GM12878 (cell line): Measurements from ENCODE around the gene IL22RA2. TPM values are rescaled to one million over a fixed set of nuclear protein-coding genes. Genes with fewer than 3 reads are reported as not detected.

Experiments
- BRCA1 ChIP-seq: IDR thresholded peaks from 2 replicates; pipeline ENCODE4 v1.6.1; 2011; ENCODE audit warnings: low read depth, low read length, improper control_type of control experiment
- CBX5 ChIP-seq: sonication (generic); IDR thresholded peaks from 2 replicates; pipeline ENCODE4 v1.6.1; 2016; ENCODE audit warnings: low read depth, moderate library complexity, mild to moderate bottlenecking, inconsistent platforms
- CHD4 ChIP-seq: fragments of 200-600 bp; sonication (generic); IDR thresholded peaks from 2 replicates; pipeline ENCODE4 v1.6.1; 2016; ENCODE audit warnings: mild to moderate bottlenecking
- FOS ChIP-seq: IDR thresholded peaks from 3 replicates; pipeline ENCODE4 v1.6.1; 2011; ENCODE audit warnings: borderline replicate concordance; ENCODE audit not compliant: insufficient read length; ENCODE audit errors: extremely low read depth
- JUNB ChIP-seq: IDR thresholded peaks from 2 replicates; pipeline ENCODE4 v1.6.1; 2016; ENCODE audit warnings: antibody characterized with exemption, mild to moderate bottlenecking
- KDM1A ChIP-seq: fragments of 200-600 bp; sonication (generic); IDR thresholded peaks from 2 replicates; pipeline ENCODE4 v1.6.1; 2016; ENCODE audit warnings: borderline replicate concordance
- MTA2 ChIP-seq: fragments of 450-650 bp; IDR thresholded peaks from 2 replicates; pipeline ENCODE4 v1.6.1; 2016; ENCODE audit warnings: low read depth, mild to moderate bottlenecking, moderate library complexity
- NBN ChIP-seq: fragments of 450-650 bp; IDR thresholded peaks from 2 replicates; pipeline ENCODE4 v1.6.1; 2016
- NFIC ChIP-seq: IDR thresholded peaks from 2 replicates; pipeline ENCODE4 v1.6.1; 2012; ENCODE audit warnings: low read depth, mild to moderate bottlenecking, inconsistent platforms, low read length, moderate library complexity
- NFXL1 ChIP-seq: fragments of 450-650 bp; IDR thresholded peaks from 2 replicates; pipeline ENCODE4 v1.6.1; 2017; ENCODE audit warnings: antibody characterized with exemption, mild to moderate bottlenecking, borderline replicate concordance
- PBX3 ChIP-seq: IDR thresholded peaks from 2 replicates; pipeline ENCODE4 v1.6.1; 2011; ENCODE audit warnings: mild to moderate bottlenecking, low read depth, low read length, moderate library complexity; ENCODE audit not compliant: insufficient replicate concordance
- POU2F2 ChIP-seq: IDR thresholded peaks from 3 replicates; pipeline ENCODE4 v1.6.1; 2011; ENCODE audit warnings: low read depth, mild to moderate bottlenecking, low read length, borderline replicate concordance
- RELB ChIP-seq: fragments of 450-650 bp; IDR thresholded peaks from 2 replicates; pipeline ENCODE4 v1.6.1; 2017; ENCODE audit warnings: low read depth, mild to moderate bottlenecking, moderate library complexity
- RUNX3 ChIP-seq: IDR thresholded peaks from 2 replicates; pipeline ENCODE4 v1.6.1; 2012; ENCODE audit warnings: low read length, inconsistent platforms
- SREBF2 ChIP-seq: IDR thresholded peaks from 2 replicates; pipeline ENCODE4 v1.6.1; 2012; ENCODE audit warnings: mild to moderate bottlenecking, low read length
- polyA plus RNA-seq, 11 experiments: library from polyadenylated mRNA; depleted of rRNA in 4 of 11; unstranded in 6 of 11; stranded (reverse) in 5 of 11; fragments of >200 nt; fragmentation: Nextera tagmentation in 4 of 11; fragmentation: Illumina TruSeq in 1 of 11; extraction: Ambion mirVana in 4 of 11; extraction: Trizol in 1 of 11; gene quantifications; 1 replicate in 1 of 11; 2 replicates in 10 of 11; pipeline versions ENCODE4 v1.2.1 to v1.2.3, GENCODE V29; 2011 to 2016; ENCODE audit warnings: inconsistent platforms in 2 of 11, missing spikeins in 2 of 11, low read depth in 1 of 11
- total RNA-seq, 4 experiments: library from RNA; depleted of rRNA in 3 of 4; stranded (reverse); fragments of >200 nt in 3 of 4; fragmentation: Illumina TruSeq in 1 of 4; extraction: Trizol in 1 of 4; gene quantifications; 2 replicates each; pipeline versions ENCODE4 v1.2.1 to v1.2.3, GENCODE V29; 2013 to 2021
- TF ChIP-seq, protein P1 (sequence below): IDR thresholded peaks from 2 replicates; pipeline ENCODE4 v1.6.1; 2012; ENCODE audit warnings: improper control_type of control experiment, low read depth, low read length; ENCODE audit not compliant: insufficient replicate concordance
- TF ChIP-seq, protein P2 (sequence below): fragments of 450-650 bp; IDR thresholded peaks from 2 replicates; pipeline ENCODE4 v1.6.1; 2017; ENCODE audit warnings: borderline replicate concordance
- TF ChIP-seq, protein P3 (sequence below): fragments of 450-650 bp; IDR thresholded peaks from 2 replicates; pipeline ENCODE4 v1.6.1; 2017; ENCODE audit warnings: mild to moderate bottlenecking, moderate library complexity

IL22RA2 gene
- total and polyA plus RNA-seq, 10 of the 15 experiments (the other 5 are each of a cell fraction or from before 2014, with no cell fraction given): 0.05 to 0.22 (median 0.09) TPM; not detected in 3

DNA sequence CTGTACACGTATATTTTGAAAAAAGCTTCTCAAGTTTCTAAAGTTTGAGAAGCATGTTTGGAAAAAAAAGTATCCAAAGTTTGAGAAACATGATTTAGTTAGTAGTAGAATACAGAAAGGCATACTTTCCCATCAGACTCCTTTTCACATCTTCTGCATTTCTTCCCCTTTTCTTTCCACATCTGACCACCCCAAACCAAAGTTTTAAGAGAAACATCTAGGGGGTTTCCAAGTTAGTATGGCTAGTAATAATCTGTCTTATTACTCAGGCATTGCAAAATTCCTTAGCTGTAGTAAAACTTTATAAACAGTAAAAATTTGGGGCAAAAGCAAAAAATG is 65.7 kb downstream of the IL22RA2 start (continued):
- TF ChIP-seq PBX3 (no peak), NFIC (peak; percentile 86), RUNX3 (peak; percentile 66), CHD4 (no peak), FOS (no peak), KDM1A (no peak), MTA2 (no peak), JUNB (peak; percentile 38), POU2F2 (no peak), CBX5 (0 out of 2 replicates have a peak, but pooled peaks have one; percentile 33), NBN (no peak), SREBF2 (no peak), RELB (peak; percentile 75), BRCA1 (no peak), NFXL1 (no peak)
- TF ChIP-seq, protein P1, sequence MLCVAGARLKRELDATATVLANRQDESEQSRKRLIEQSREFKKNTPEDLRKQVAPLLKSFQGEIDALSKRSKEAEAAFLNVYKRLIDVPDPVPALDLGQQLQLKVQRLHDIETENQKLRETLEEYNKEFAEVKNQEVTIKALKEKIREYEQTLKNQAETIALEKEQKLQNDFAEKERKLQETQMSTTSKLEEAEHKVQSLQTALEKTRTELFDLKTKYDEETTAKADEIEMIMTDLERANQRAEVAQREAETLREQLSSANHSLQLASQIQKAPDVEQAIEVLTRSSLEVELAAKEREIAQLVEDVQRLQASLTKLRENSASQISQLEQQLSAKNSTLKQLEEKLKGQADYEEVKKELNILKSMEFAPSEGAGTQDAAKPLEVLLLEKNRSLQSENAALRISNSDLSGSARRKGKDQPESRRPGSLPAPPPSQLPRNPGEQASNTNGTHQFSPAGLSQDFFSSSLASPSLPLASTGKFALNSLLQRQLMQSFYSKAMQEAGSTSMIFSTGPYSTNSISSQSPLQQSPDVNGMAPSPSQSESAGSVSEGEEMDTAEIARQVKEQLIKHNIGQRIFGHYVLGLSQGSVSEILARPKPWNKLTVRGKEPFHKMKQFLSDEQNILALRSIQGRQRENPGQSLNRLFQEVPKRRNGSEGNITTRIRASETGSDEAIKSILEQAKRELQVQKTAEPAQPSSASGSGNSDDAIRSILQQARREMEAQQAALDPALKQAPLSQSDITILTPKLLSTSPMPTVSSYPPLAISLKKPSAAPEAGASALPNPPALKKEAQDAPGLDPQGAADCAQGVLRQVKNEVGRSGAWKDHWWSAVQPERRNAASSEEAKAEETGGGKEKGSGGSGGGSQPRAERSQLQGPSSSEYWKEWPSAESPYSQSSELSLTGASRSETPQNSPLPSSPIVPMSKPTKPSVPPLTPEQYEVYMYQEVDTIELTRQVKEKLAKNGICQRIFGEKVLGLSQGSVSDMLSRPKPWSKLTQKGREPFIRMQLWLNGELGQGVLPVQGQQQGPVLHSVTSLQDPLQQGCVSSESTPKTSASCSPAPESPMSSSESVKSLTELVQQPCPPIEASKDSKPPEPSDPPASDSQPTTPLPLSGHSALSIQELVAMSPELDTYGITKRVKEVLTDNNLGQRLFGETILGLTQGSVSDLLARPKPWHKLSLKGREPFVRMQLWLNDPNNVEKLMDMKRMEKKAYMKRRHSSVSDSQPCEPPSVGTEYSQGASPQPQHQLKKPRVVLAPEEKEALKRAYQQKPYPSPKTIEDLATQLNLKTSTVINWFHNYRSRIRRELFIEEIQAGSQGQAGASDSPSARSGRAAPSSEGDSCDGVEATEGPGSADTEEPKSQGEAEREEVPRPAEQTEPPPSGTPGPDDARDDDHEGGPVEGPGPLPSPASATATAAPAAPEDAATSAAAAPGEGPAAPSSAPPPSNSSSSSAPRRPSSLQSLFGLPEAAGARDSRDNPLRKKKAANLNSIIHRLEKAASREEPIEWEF: peak; percentile 67
- TF ChIP-seq, protein P2, sequence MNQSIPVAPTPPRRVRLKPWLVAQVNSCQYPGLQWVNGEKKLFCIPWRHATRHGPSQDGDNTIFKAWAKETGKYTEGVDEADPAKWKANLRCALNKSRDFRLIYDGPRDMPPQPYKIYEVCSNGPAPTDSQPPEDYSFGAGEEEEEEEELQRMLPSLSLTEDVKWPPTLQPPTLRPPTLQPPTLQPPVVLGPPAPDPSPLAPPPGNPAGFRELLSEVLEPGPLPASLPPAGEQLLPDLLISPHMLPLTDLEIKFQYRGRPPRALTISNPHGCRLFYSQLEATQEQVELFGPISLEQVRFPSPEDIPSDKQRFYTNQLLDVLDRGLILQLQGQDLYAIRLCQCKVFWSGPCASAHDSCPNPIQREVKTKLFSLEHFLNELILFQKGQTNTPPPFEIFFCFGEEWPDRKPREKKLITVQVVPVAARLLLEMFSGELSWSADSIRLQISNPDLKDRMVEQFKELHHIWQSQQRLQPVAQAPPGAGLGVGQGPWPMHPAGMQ: no peak
- TF ChIP-seq, protein P3, sequence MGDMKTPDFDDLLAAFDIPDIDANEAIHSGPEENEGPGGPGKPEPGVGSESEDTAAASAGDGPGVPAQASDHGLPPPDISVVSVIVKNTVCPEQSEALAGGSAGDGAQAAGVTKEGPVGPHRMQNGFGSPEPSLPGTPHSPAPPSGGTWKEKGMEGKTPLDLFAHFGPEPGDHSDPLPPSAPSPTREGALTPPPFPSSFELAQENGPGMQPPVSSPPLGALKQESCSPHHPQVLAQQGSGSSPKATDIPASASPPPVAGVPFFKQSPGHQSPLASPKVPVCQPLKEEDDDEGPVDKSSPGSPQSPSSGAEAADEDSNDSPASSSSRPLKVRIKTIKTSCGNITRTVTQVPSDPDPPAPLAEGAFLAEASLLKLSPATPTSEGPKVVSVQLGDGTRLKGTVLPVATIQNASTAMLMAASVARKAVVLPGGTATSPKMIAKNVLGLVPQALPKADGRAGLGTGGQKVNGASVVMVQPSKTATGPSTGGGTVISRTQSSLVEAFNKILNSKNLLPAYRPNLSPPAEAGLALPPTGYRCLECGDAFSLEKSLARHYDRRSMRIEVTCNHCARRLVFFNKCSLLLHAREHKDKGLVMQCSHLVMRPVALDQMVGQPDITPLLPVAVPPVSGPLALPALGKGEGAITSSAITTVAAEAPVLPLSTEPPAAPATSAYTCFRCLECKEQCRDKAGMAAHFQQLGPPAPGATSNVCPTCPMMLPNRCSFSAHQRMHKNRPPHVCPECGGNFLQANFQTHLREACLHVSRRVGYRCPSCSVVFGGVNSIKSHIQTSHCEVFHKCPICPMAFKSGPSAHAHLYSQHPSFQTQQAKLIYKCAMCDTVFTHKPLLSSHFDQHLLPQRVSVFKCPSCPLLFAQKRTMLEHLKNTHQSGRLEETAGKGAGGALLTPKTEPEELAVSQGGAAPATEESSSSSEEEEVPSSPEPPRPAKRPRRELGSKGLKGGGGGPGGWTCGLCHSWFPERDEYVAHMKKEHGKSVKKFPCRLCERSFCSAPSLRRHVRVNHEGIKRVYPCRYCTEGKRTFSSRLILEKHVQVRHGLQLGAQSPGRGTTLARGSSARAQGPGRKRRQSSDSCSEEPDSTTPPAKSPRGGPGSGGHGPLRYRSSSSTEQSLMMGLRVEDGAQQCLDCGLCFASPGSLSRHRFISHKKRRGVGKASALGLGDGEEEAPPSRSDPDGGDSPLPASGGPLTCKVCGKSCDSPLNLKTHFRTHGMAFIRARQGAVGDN: no peak
